HTERT RPE-1 (cell line): ENCODE results near the gene SYNM.

Experiments used
- in situ Hi-C: fragments of 300-500 bp; cut with MboI; formaldehyde crosslinking; loops from 4 replicates; pipeline ENCODE4 v1.14.3; 2020; ENCODE audit warnings: low sequenced_read_pairs

SYNM gene

DNA sequence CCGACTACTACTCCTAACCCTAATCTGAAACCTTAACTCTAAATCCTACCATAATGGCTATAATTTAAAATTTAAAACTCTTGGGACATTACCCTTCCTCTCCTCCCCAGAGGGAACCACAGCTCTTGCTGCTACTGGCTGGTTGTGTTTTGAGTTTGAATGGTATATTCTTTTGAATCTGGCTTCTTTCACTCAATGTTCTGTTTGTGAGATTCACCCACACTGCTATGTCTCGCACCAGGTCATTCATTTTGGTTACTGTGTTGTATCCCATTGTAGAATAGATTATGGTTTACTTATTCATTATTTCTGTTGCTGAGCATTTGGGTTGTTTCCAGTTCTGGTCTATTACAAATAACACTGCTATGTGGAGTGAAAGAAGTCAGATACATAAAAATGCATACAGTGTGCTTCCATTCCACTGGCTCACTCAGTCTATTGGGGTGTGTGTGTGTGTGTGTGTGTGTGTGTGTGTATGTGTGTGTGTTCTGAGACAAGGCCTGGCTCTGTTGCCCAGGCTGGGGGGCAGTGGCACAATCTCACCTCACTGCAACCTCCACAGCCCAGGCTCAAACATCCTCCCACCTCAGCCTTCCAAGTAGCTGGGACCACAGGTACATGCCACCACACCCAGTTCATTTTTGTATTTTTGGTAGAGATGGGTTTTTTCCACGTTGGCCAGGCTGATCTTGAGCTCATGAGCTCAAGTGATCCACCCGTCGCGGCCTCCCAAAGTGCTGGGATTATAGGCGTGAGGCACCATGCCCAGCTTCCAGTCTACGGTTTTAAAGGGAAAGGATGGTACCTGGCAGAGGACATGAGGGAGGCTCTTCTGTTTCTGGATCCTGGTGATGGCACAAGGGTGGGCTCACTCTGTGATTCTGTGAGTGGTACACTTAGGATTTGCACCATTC, 19.2 kb upstream of the SYNM start:
- in situ Hi-C loops: no loop called here

DNA sequence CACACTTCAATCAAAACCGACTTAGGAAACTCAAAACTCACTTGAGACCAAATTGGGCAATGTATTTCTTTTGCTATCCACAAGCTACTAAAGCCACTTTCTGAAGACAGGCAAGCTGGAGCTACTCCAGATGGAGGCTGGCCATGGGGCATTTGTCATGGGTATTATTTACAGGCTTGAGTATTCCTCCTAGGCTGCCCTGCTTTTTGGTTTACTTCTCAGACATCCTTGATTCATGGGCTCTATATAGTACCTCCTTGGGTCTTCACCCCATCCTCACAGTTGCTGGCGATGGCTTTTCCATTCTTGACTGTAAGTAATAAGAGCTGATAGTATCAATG, 18.6 kb upstream of the SYNM start:
- in situ Hi-C loops: no loop called here

DNA sequence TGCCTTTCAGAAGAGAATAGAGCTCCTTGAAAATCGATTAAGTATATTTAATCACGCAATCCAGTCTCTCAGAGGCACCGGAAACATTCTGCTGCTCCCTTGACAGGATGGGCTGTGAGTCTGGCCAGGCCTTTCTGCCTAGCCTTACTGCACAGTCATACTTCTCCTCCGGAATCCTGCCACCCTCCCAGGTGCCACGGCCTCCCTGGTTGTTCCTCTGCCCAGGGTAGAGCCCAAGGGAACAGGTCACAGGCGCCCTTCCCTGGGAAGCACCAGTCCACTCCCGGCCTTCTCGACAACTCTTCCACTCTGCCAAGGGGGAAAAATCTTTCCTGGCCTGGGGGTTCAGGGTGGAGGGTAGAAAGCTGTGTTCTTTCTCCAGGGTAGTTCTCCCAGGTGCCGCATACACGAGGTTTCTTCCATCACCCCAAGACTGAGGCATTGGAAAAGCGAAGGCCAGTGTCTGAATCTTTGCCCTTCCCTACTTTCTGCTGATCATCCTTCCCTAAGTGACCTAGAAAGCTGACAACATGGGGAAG, 17.4 kb upstream of the SYNM start:
- in situ Hi-C loops: no loop called here

DNA sequence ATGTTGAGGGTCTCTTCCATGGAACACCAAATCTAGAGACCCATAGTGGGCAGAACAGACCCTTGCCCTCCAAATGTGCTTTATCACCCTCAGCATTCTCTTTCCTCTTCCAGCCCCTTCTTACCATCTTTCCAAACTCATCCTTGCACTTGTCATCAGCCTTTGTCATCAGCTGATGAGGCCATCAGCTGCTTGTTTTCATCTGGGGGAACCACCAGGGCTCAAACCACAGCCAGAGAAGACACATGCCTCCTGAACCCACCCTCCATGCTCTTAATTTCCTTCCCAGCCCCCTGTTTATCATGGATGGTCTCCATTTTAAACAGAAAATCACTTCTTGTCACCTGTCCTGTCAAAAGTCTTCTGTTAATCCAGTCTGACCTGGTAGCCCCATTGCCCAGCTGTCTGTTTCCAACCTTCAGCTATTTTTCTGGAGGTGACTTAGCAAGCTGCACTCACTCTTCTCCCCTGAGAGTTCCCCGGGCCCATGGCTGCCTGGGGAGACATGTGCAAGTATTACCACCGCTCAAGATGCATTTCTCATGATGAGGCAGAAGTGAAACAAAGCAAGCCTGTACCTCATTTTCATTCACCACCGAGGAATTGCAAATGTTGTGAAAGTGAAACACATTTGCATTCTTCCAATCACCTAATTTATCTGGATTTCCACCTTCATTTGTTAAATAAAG, 14.7 kb upstream of the SYNM start:
- in situ Hi-C loops: no loop called here

DNA sequence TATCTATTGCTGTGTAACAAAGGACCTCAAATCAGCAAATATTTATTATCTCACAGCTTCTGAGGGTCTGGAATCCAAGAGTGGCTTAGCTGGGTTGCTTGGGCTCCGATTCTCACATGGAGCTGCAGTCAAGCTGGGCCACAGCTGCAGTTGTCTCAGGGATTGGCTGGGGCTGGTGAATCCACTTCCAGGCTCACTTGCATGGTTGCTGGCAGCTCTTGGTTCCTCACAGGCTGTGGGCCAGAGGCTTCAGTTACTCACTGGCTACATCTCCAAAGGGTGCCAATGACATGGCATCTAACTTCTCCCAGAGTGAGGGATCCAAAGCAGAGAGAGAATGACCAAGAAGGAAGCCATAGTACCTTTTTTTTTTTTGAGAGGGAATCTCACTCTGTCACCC, 13.9 kb upstream of the SYNM start:
- in situ Hi-C loops: no loop called here

DNA sequence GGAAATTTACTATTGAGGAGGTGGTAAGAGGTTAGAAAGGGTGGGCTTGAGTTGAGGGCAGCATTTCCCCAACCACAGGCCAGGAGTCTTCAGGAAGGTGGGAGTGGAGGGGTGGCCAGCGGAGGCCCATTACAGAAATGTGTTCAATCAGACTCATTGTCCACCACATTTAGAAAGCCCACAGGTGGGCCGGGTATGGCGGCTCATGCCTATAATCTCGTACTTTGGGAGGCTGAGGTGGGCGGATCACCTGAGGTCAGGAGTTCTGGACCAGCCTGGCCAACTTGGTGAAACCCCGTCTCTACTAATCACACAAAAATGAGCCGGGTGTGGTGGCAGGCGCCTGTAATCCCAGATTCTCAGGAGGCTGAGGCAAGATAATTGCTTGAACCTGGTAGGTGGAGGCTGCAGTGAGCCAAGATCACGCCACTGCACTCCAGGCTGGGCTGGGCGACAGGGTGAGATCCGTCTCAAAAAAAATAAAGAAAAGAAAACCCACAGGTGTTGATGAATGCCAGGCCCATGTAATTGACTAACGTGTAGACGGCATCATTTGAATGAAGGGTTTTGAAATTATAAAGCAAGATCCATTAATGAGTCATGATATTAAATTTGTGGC, 12.2 kb upstream of the SYNM start:
- in situ Hi-C loops: no loop called here

DNA sequence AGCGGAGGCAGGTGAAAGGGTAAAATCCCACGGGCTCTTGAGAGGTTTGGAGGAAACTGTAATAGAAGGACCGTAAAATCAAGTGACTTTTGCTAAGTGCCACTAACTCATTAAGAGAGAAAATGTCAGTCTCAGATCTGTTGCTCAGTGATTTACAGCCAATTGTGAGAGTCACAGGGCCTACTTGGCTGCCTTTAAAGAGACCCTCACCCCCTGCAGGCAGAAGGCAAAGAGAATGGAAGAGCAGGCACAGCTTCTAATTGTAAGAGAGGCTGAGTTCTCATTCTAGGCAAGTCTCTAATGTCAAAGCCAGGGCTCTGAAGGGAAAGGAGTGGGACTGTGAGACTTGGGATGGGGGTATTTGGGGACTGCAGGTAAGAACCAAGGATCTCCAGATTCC, 9.3 kb upstream of the SYNM start:
- in situ Hi-C loops: no loop called here

DNA sequence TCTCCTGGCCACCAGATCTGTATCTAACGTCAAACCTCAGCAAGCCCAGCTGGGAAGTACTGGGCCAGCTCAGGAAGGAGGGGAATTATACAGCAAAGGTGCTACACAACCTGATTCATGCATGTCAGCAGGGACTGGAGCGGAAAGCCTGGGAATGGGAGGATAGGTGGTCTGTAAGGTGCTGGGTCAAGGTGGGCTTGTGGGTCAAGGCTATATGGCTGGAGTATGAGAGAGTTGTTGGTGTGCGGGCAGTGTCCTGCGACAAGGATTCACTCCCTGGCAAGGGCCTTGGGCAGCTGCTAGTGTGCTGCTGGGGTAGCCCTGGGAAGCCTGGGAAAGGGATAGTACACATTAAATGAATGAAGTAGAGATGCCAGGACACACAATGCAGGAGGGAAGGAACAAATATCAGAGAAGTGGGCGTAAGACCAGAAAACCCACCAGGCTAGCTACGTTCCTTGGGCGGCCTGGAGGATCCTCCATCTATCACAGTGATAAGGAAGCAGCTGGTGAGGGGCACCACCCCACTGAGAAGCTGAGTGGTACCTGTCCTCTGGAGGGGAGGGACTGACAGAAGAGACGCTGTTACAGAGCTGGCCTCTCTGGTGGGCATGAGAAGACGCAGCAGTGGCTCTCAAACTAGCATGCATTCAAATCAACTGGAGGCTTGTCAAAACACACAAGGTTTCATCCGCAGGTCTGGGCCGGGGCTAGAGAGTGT, 8.5 kb upstream of the SYNM start:
- in situ Hi-C loops: no loop called here

DNA sequence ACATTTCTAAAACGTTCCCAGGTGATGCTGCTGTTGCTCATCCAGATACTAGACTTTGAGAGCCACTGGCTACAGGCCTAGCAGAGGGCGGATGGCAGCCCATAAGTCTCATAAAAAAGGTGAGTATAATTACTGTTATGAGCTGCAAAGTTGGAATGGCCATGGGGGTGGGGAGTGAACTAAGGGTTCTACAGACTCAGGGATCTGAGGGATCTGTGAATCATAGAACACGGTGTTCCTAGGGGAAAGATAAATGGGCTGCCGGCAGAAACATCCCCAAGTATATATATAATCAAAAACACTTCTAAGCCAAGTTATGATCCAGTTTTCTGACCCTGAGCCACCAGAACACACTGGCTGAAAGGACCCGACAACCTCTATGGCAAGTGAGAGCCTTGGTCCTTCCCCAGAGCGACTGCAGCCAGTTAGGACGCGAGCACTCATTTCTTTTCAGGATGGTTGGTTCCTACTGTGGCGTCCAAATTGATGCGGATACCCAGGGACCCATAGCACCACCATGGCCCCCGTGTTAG, 7.9 kb upstream of the SYNM start:
- in situ Hi-C loops: no loop called here

DNA sequence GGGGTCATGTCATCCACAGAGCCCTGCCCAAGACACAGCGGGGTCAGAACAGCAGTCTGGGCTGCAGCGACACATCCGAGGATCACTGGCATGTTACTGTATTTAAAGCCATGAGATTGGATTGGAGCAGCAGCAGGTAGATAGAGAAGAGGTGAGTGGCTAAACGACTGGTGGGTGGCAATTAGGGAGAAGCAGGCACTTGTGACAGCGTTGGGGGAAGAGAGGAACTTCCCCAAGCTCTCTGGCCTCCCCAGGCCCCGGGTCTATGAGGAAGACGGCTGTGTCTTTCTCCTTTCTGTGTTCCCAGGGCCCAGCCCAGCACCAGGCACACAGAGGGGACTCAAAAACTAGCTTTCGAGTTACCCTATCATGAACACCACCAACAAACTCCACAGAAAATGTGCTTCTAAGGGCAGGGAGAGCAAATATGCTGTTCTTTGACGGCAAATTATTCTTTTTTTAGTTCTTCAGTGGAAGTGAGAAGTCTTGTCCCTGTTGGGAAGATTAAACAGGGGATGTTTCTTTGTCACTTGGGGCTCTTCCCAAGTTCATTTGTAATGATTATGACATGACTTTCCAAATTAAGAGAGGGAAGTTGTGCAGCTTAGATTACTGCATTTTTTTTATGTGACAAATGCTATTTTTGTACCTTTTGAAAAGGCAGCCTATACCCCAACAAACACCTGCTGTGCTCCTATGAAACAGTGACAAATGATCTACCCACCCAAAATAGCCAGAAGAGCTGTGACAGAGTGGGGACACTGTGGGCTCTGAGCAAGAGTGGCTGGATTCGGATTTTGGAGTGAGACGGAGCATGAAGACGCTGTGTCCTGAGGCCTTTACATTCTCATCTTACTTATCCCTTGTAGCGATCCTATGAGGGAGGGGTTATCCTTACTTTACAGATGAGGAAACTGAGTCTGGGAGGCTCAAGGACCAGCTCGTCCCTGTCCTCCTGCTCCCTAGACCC, 7.2 kb upstream of the SYNM start:
- in situ Hi-C loops: no loop called here

DNA sequence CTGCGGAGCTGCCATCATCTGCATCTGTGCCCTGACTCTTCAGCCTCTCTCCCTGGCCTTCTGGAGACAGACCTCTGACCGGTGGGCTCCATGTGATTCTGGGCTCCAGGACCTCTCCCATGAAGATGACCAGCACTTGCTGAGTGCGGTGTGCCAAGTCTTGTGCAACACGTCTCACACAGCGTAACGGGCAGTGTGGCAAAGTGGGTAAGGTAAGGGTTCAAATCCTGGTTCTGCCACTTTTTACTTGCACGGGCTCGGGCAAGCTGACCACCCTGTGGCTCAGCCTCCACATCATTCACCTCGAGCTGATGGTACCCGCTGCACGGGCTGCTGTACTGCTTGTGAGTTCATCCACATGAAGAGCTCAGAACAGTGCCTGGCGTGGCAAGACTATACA, 6.5 kb upstream of the SYNM start:
- in situ Hi-C loops: no loop called here

DNA sequence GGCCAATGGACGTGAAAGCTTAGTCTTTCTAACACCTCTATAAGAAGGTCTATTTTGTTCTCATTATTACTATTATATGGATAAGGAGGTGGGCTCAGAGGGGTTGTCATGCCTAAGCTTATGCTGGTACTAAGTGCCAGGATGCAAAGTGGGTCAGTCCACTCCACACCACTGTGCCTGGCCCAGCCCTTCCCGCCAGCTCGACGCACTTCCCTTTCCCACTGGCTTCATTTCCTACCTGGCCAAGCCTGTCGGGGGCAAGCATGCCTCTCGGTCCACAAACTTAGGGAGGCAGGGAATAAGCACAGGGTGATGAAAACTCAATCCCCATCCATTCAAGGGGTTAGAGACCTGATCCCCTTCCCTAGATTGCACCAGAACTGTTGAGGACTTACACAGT, 5.9 kb upstream of the SYNM start:
- in situ Hi-C loops: no loop called here

DNA sequence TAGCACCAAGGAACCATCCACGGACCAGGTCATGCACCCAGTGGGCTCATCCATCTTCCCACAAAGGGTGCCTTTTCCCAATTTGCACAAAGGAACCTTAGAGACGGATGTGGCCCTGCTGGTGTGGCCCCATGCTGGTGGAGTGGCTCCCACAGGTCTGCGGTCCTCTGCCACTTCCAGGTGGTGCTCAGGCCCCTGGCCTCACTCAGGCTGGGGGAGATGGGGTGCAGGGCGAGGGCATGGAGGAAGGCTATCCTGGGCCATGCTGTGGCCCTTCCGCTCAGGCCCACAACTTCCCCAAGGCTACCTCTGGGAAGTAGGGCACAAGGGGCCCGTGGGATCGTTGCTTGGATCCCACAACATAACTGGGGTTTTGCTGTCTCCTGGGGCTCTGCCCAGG, 5.2 kb upstream of the SYNM start:
- in situ Hi-C loops: no loop called here

DNA sequence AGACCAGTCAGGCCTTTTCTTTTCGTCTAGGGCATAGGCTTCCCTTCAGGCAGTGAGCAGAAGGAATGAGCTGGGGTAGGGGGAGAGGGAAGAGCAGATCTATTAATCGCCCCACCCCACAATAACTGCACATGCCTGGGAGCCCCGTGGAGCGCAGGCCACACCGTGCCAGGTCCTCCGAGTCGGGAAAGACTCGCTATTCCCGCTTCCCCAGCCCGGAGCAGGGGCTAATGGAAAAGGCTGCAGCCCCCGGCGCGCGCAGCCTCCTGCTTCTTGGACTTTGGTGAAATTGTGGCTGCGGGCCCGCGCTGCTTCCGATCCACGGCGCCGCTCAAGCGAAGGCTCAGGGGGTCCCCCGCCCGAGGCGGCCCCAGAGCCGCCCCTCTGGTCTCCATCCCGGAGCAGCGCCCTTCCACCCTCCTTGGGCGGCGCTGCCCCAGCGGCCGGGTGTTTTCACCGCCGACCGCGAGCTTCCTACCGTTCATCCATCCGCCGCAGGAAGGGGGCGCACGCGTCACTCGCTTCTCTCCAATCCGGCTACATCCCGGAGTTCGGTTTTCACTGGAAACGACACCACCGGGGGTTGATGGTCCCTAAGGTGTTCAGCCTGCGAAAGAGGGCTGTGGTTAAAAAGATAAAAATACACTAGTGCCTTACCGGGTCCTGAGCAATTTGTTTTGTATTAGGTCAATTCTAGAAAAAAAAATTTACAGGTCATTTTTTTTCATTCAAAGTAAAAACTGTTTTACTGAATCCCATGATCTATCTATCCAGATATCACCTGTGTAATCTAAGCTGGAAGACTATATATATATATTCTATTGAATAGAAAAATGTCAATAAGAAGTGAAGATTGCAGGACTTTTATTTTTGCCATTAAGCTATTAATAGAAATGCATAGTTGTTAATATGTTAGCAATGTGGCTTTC, 4.4 kb upstream of the SYNM start:
- in situ Hi-C loops: no loop called here

DNA sequence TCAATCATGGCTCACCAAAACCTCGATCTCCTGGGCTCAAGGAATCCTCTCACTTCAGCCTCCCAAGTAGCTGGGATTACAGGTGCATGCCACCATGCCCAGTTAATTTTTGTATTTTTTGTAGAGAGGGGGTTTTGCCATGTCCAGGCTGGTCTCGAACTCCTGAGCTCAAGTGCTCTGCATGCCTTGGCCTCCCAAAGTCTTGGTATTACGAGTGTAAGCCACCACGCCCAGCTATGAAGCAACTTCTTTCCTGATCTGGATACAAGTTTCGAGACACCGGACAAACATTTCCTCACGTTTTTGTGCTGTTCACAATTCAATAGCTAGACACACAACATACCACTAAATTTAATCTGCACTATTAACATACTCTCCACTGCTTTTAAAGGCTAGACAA, 3.4 kb upstream of the SYNM start:
- in situ Hi-C loops: no loop called here

DNA sequence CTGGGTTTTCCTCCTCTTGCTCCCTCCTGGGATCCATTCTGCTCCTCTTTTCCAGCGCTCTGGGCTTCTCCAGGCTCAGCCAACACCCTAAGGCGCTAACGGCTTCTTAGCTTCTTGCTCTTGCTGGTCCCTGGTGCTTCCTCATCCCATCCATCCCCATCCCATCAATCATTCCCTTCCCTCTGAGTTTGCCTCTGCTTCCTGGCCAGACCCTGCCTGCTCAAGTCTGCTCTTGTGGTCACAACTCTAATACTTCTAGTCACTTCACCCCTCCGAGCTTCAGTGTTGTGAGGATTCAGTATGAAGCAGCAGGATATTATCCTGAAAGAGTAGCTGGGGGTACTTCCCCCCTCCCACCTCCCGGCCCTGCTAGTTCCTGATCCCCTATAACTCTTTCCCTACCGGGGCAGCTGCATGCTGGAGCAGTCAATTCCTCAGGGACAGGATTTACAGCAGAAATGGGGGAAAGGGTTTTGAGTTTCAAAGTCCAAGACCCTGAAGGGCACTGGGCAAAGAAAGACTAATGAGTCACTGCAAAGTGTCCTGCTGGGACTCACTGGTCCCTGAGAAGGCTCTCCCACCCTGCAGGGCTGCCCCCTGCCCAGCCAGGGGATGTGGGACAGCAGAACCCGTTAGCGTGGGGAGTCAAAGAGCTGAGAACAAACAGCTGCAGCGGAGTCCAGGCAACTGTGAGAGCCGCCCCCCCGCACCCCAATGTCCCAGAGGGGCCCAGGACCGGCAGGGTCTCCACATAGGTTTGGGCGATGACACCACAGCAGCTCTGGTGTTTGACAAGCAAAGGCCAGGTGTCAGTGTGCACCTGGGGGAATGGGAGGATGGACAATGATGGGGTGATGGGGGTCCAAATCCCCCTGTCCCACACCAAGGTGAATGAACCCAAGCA, 2.3 kb upstream of the SYNM start:
- in situ Hi-C loops: no loop called here

DNA sequence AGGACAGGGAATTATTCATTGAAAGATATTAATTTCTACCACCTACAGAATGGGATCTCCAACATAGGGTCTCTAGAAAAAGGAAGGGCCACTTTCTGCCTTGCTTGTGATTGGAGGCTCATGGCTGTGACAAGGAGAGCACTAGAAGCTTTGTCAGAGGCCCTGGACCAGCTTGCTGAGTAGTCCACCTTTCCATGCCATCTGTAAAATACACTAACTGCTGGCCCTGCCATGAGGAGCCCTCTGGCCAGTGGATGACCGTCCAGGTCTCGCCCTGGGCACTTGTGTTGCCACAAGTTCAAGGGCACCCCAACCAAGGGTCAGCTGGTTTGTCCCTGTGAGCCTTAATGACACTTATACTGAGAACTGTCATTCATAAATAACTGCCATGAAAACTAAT, 1.6 kb upstream of the SYNM start:
- in situ Hi-C loops: no loop called here
